Endothelial cell of umbilical vein (primary cell): ENCODE results near the gene ADCY7. TPM values are rescaled to one million over a fixed set of nuclear protein-coding genes. Genes with fewer than 3 reads are reported as not detected.

Experiments used
- BruUV-seq: library from RNA; stranded (reverse); fragments of 400-500 nt; replicated peaks from 2 replicates; lab custom pipeline; 2021; lab: Mats Ljungman, UMichigan
- CTCF ChIA-PET: fragments of 300-600, 350-600 bp; sonication (Branson Sonifier 250); formaldehyde crosslinking; loops from one replicate; lab custom pipeline; 2021; ENCODE audit warnings: antibody characterized with exemption, inconsistent platforms; lab: Charles Lee
- POLR2A ChIA-PET: fragments of 300-600, 350-600 bp; sonication (Branson Sonifier 250); formaldehyde crosslinking; loops from one replicate; lab custom pipeline; 2021; ENCODE audit warnings: antibody characterized with exemption, inconsistent platforms; lab: Charles Lee
- DNase-seq: peaks from one replicate; pipeline ENCODE4 v3.0.0-alpha.2; 2011; ENCODE audit warnings: low read depth, low spot score
- FAIRE-seq: peaks from 2 replicates; lab custom pipeline; 2011; peaks lifted over from hg19 to GRCh38; lab: Jason Lieb, UNC
- H2AFZ ChIP-seq: 2 replicates; pipeline ENCODE4 v1.6.0; 2012; ENCODE audit warnings: low read depth, low read length, control low read depth, inconsistent platforms
- H3K27ac ChIP-seq: 2 replicates; pipeline ENCODE4 v1.5.1; 2011; ENCODE audit warnings: low read depth, mild to moderate bottlenecking, control low read depth, low read length, moderate library complexity; ENCODE audit not compliant: insufficient read depth
- H3K27me3 ChIP-seq, 2 experiments: 2 replicates each; pipeline versions ENCODE4 v1.6.0 to v1.6.1; 2011; ENCODE audit warnings: low read length in 2 of 2, mixed read lengths in 1 of 2; ENCODE audit not compliant: control insufficient read depth in 2 of 2, insufficient read depth in 2 of 2
- H3K36me3 ChIP-seq, 2 experiments: 2 replicates in 1 of 2; 3 replicates in 1 of 2; pipeline ENCODE4 v1.5.1; 2011; ENCODE audit warnings: low read length in 2 of 2, mild to moderate bottlenecking in 1 of 2, moderate library complexity in 1 of 2; ENCODE audit not compliant: control insufficient read depth in 2 of 2, insufficient read depth in 2 of 2; ENCODE audit errors: extremely low read depth in 1 of 2
- H3K4me1 ChIP-seq: 3 replicates; pipeline ENCODE4 v1.5.1; 2011; ENCODE audit warnings: mild to moderate bottlenecking, low read length; ENCODE audit not compliant: control insufficient read depth, insufficient read depth; ENCODE audit errors: extremely low read depth
- H3K4me2 ChIP-seq: 2 replicates; pipeline ENCODE4 v1.6.1; 2011; ENCODE audit warnings: low read length, control low read depth, mixed read lengths; ENCODE audit not compliant: insufficient read depth
- H3K4me3 ChIP-seq, 3 experiments: fragments of 200-600 bp in 1 of 3; sonication (generic), shearing (Covaris generic) in 1 of 3; replicated peaks in 1 of 3; 2 replicates each; pipeline ENCODE4 v1.5.1; 2011 to 2016; ENCODE audit warnings: control low read depth in 3 of 3, low read length in 3 of 3, mild to moderate bottlenecking in 2 of 3, inconsistent platforms in 1 of 3, low read depth in 1 of 3, moderate library complexity in 1 of 3; ENCODE audit not compliant: insufficient read depth in 1 of 3
- H3K79me2 ChIP-seq: 2 replicates; pipeline ENCODE4 v1.6.0; 2012; ENCODE audit warnings: low read length, inconsistent platforms; ENCODE audit not compliant: control insufficient read depth, insufficient read depth
- H3K9ac ChIP-seq: replicated peaks from 2 replicates; pipeline ENCODE3; 2011; ENCODE audit warnings: low read length, control low read depth; ENCODE audit not compliant: insufficient read depth; ENCODE audit errors: extremely low read depth
- H3K9me1 ChIP-seq: replicated peaks from 3 replicates; pipeline ENCODE4 v1.6.0; 2011; ENCODE audit warnings: mild to moderate bottlenecking, low read length; ENCODE audit not compliant: control insufficient read depth, insufficient read depth; ENCODE audit errors: extremely low read depth
- H3K9me3 ChIP-seq: replicated peaks from 2 replicates; pipeline ENCODE4 v1.5.1; 2012; ENCODE audit warnings: low read length, inconsistent platforms; ENCODE audit not compliant: control insufficient read depth, insufficient read depth
- H4K20me1 ChIP-seq: replicated peaks from 2 replicates; pipeline ENCODE3; 2011; ENCODE audit warnings: mild to moderate bottlenecking, low read length; ENCODE audit not compliant: control insufficient read depth, insufficient read depth; ENCODE audit errors: extremely low read depth
- EZH2 ChIP-seq: IDR thresholded peaks from 2 replicates; pipeline ENCODE4 v1.6.1; 2012; ENCODE audit warnings: borderline replicate concordance, low read depth, mild to moderate bottlenecking, moderate library complexity, low read length, inconsistent platforms; ENCODE audit not compliant: severe bottlenecking
- FOS ChIP-seq: IDR thresholded peaks from 2 replicates; pipeline ENCODE4 v1.6.1; 2011; ENCODE audit warnings: mild to moderate bottlenecking, low read length, moderate library complexity, borderline replicate concordance; ENCODE audit not compliant: insufficient read depth
- GATA2 ChIP-seq: IDR thresholded peaks from 2 replicates; pipeline ENCODE4 v1.7.0; 2011; ENCODE audit warnings: low read depth, mild to moderate bottlenecking, moderate library complexity, mixed read lengths, low read length; ENCODE audit not compliant: insufficient read length, insufficient read depth
- JUN ChIP-seq: IDR thresholded peaks from 2 replicates; pipeline ENCODE4 v1.6.1; 2011; ENCODE audit warnings: borderline replicate concordance, low read depth; ENCODE audit not compliant: insufficient read length, insufficient read depth
- MYC ChIP-seq: IDR thresholded peaks from one replicate; pipeline ENCODE4 v1.6.1; 2011; ENCODE audit warnings: mild to moderate bottlenecking, low read depth, low read length
- POLR2A ChIP-seq: IDR thresholded peaks from 2 replicates; pipeline ENCODE4 v1.6.1; 2012; ENCODE audit warnings: low read depth, mild to moderate bottlenecking, control low read depth, low read length
- POLR2AphosphoS5 ChIP-seq: IDR thresholded peaks from 2 replicates; pipeline ENCODE4 v1.6.1; 2012; ENCODE audit warnings: low read depth, mild to moderate bottlenecking, control low read depth, low read length, moderate library complexity; ENCODE audit not compliant: insufficient read depth
- dilution Hi-C: fragments of 300-500 bp; cut with MboI; formaldehyde crosslinking; loops from one replicate; pipeline ENCODE4 v1.15.0; 2019; ENCODE audit warnings: low sequenced_read_pairs; ENCODE audit not compliant: extremely low pct_ligation_motif_present
- intact Hi-C: fragments of 100-400 bp; cut with micrococcal nuclease; formaldehyde crosslinking; loops from one replicate; pipeline ENCODE4 v1.10.0; 2022
- polyA plus RNA-seq, 4 experiments: library from polyadenylated mRNA; depleted of rRNA in 3 of 4; stranded (reverse) in 3 of 4; unstranded in 1 of 4; fragments of >200 nt; gene quantifications; 2 replicates each; pipeline versions ENCODE4 v1.2.1 to v1.2.3, GENCODE V29; 2011 to 2012; ENCODE audit warnings: missing spikeins in 1 of 4
- total RNA-seq: library from RNA; stranded (reverse); gene quantifications from 2 replicates; pipeline ENCODE4 v1.2.3, GENCODE V29; 2021
- TF ChIP-seq, protein P1 (sequence below), 2 donors: IDR thresholded peaks; 1 replicate in 1 of 2; 2 replicates in 1 of 2; pipeline ENCODE4 v1.5.1; 2011; ENCODE audit warnings: low read length in 2 of 2, mild to moderate bottlenecking in 2 of 2, moderate library complexity in 2 of 2, control low read depth in 1 of 2, inconsistent platforms in 1 of 2, low read depth in 1 of 2; ENCODE audit not compliant: insufficient read depth in 1 of 2; ENCODE audit errors: extremely low read depth in 1 of 2
- TF ChIP-seq, protein P2 (sequence below): IDR thresholded peaks from 2 replicates; pipeline ENCODE4 v1.6.1; 2011; ENCODE audit not compliant: insufficient read depth, insufficient read length

Gene ADCY7
- total and polyA plus RNA-seq, 2 donors (not counting 3 experiments of a cell fraction or from before 2014, with no cell fraction given) = 3.5 to 9.3 TPM

DNA sequence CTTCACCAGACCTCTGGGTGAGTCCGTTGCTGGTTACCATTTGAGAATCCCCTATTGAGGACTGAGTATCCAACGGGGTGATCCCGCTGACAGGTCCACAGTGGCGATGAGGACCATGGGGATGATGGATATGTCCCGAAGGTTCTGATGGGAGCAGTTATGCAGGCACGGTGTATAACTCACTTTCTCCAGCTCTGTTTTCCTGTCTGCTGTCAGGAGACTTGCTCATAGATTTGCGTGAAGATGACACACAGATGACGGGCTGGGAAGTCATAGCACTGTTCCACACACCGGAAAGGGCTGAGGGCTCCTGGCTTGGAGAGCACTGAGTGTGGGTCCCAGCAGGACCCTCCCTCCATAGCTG, 22.2 kb upstream of the ADCY7 start:
- peaks cover 9% of the 10 kb centered on the region for H3K4me1 ChIP-seq
- no peak overlapping the region for H3K9ac ChIP-seq
- no peak overlapping the region for H3K4me2 ChIP-seq
- TF ChIP-seq, protein P1, sequence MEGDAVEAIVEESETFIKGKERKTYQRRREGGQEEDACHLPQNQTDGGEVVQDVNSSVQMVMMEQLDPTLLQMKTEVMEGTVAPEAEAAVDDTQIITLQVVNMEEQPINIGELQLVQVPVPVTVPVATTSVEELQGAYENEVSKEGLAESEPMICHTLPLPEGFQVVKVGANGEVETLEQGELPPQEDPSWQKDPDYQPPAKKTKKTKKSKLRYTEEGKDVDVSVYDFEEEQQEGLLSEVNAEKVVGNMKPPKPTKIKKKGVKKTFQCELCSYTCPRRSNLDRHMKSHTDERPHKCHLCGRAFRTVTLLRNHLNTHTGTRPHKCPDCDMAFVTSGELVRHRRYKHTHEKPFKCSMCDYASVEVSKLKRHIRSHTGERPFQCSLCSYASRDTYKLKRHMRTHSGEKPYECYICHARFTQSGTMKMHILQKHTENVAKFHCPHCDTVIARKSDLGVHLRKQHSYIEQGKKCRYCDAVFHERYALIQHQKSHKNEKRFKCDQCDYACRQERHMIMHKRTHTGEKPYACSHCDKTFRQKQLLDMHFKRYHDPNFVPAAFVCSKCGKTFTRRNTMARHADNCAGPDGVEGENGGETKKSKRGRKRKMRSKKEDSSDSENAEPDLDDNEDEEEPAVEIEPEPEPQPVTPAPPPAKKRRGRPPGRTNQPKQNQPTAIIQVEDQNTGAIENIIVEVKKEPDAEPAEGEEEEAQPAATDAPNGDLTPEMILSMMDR (IDR thresholded peaks at IDR 0.05; ENCODE audit: extremely low read depth in 1 of 2, insufficient read depth in 1 of 2, low read depth in 1 of 2, low read length in 2 of 2) = no peak
- TF ChIP-seq POLR2A = no peak
- TF ChIP-seq FOS = no peak
- TF ChIP-seq, protein P2, sequence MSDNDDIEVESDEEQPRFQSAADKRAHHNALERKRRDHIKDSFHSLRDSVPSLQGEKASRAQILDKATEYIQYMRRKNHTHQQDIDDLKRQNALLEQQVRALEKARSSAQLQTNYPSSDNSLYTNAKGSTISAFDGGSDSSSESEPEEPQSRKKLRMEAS = no peak
- TF ChIP-seq MYC = no peak
- TF ChIP-seq POLR2AphosphoS5 = no peak
- TF ChIP-seq EZH2 = no peak
- TF ChIP-seq GATA2 = no peak
- no peak for TF ChIP-seq JUN
- DNase-seq (no peak), FAIRE-seq (no peak)
- no peak overlapping the region for H3K4me3 ChIP-seq
- H3K9me1 ChIP-seq = no peaks in the 10 kb centered on the region
- no peak overlapping the region for H2AFZ ChIP-seq
- no peaks in the 10 kb centered on the region for H3K79me2 ChIP-seq
- CTCF ChIA-PET = interaction anchor here (1.4 to 3.1 kb wide), 4 partner anchors 10 to 421 kb away, joined by 4 to 11 read pairs (median 8); no protein-coding TSS in a partner anchor
- H3K27ac ChIP-seq = no peak overlapping the region
- H3K27me3 ChIP-seq = peaks cover 3 to 5% of the 10 kb centered on the region in 2 experiments
- BruUV-seq = no TSS peak
- H3K9me3 ChIP-seq = no peaks in the 10 kb centered on the region
- H3K36me3 ChIP-seq = no peaks in the 10 kb centered on the region
- dilution Hi-C loops = no loop called here
- intact Hi-C loops = no loop called here
- H4K20me1 ChIP-seq = no peaks in the 10 kb centered on the region
- POLR2A ChIA-PET = no interaction called here
